HepG2 (cell line): ENCODE data around the gene PRSS21.

Experiments used
- FOXK2 ChIP-seq: fragments of 450-650 bp; IDR thresholded peaks from 2 replicates; pipeline ENCODE4 v1.6.1; 2016
- POLR2A ChIP-seq, 2 experiments: IDR thresholded peaks; 2 replicates each; pipeline ENCODE4 v1.6.1; 2011; ENCODE audit warnings: low read depth in 2 of 2, low read length in 2 of 2, mild to moderate bottlenecking in 1 of 2, moderate library complexity in 1 of 2; ENCODE audit not compliant: insufficient read depth in 1 of 2
- STAG1 ChIP-seq: sonication (generic); formaldehyde crosslinking; IDR thresholded peaks from 2 replicates; pipeline ENCODE4 v1.4.0; 2020; ENCODE audit warnings: missing genetic modification reagents
- ZFP36 ChIP-seq: fragments of 150-350 bp; IDR thresholded peaks from 2 replicates; pipeline ENCODE4 v1.6.1; 2018; ENCODE audit warnings: borderline replicate concordance, low read length, low read depth; ENCODE audit not compliant: partially characterized antibody
- ZFP62 ChIP-seq: sonication (generic); formaldehyde crosslinking; IDR thresholded peaks from 2 replicates; pipeline ENCODE4 v1.4.0; 2020; ENCODE audit warnings: missing genetic modification reagents
- ZKSCAN1 ChIP-seq: fragments of 150-350 bp; IDR thresholded peaks from 2 replicates; pipeline ENCODE4 v1.6.1; 2014; ENCODE audit warnings: low read length
- ZNF549 ChIP-seq: sonication (generic); formaldehyde crosslinking; IDR thresholded peaks from 2 replicates; pipeline ENCODE4 v1.5.0; 2020; ENCODE audit warnings: missing genetic modification reagents
- TF ChIP-seq, protein P1 (sequence below): sonication (generic); formaldehyde crosslinking; IDR thresholded peaks from 2 replicates; pipeline ENCODE4 v1.4.0; 2020; ENCODE audit warnings: missing genetic modification reagents, mild to moderate bottlenecking, borderline replicate concordance

DNA sequence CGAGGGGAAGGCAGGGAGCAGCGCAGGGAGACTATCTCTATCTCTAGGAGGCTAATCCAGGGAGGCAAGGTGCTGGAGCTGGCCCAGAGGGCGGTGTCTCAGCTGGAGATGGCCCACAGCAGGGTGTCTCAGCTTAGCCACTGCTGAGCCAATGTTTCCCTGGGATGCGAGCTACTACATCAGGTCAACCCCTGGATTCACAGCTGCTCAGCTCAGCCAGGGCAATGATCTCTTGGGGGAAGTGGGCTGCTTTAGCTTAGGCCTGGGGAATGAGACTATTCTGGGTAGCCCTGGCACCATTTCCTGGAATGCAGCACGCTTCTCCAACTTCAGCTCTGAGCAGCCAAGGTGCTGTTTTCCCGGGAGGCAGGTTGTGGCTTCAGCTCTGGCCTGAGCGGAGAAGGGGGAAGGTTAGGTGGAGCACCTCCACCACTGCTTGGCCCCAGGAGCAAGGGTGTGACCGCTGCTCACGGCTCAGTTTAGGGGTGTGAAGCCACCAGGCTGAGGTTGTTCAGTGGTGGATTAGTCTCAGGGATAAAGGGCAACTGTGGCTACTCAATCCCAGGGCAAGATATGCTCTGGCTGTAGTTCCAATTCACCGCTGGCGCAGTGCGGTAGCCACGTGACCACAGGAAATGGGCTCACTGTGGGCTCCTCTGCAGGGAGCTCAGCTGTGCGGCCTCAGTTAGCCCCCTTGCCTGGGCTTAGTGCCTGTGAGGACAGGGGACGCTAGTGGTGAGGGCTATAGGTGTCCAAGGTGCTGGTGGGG, 5.2 kb upstream of the PRSS21 start:
- no peak for TF ChIP-seq ZKSCAN1
- TF ChIP-seq POLR2A (IDR thresholded peaks at IDR 0.05; ENCODE audit: insufficient read depth in 1 of 2, low read depth in 2 of 2, low read length in 2 of 2) = no peak
- no peak for TF ChIP-seq STAG1 (CRISPR knock-in tag)
- TF ChIP-seq, protein P1, sequence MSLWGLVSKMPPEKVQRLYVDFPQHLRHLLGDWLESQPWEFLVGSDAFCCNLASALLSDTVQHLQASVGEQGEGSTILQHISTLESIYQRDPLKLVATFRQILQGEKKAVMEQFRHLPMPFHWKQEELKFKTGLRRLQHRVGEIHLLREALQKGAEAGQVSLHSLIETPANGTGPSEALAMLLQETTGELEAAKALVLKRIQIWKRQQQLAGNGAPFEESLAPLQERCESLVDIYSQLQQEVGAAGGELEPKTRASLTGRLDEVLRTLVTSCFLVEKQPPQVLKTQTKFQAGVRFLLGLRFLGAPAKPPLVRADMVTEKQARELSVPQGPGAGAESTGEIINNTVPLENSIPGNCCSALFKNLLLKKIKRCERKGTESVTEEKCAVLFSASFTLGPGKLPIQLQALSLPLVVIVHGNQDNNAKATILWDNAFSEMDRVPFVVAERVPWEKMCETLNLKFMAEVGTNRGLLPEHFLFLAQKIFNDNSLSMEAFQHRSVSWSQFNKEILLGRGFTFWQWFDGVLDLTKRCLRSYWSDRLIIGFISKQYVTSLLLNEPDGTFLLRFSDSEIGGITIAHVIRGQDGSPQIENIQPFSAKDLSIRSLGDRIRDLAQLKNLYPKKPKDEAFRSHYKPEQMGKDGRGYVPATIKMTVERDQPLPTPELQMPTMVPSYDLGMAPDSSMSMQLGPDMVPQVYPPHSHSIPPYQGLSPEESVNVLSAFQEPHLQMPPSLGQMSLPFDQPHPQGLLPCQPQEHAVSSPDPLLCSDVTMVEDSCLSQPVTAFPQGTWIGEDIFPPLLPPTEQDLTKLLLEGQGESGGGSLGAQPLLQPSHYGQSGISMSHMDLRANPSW (CRISPR knock-in tag) = no peak
- no peak for TF ChIP-seq ZFP62
- TF ChIP-seq ZFP36 = no peak
- TF ChIP-seq FOXK2 = no peak
- TF ChIP-seq ZNF549 (CRISPR knock-in tag) = no peak
